Esophagus squamous epithelium (tissue), 4 donors: ENCODE results near the gene ZNF407.

Experiments used
- POLR2A ChIP-seq, 4 donors: fragments of 450-650 bp; IDR thresholded peaks; one replicate each; pipeline ENCODE4 v1.6.1; 2017; ENCODE audit warnings: antibody characterized with exemption in 4 of 4, mild to moderate bottlenecking in 4 of 4, moderate library complexity in 3 of 4
- TF ChIP-seq, protein P1 (sequence below), 6 experiments: fragments of 450-650 bp in 4 of 6; fragments of 200-600 bp in 2 of 6; sonication (generic) in 2 of 6; IDR thresholded peaks; one replicate each; pipeline ENCODE4 v1.5.1; 2016 to 2019; ENCODE audit warnings: antibody characterized with exemption in 6 of 6, mild to moderate bottlenecking in 4 of 6, moderate library complexity in 4 of 6

DNA sequence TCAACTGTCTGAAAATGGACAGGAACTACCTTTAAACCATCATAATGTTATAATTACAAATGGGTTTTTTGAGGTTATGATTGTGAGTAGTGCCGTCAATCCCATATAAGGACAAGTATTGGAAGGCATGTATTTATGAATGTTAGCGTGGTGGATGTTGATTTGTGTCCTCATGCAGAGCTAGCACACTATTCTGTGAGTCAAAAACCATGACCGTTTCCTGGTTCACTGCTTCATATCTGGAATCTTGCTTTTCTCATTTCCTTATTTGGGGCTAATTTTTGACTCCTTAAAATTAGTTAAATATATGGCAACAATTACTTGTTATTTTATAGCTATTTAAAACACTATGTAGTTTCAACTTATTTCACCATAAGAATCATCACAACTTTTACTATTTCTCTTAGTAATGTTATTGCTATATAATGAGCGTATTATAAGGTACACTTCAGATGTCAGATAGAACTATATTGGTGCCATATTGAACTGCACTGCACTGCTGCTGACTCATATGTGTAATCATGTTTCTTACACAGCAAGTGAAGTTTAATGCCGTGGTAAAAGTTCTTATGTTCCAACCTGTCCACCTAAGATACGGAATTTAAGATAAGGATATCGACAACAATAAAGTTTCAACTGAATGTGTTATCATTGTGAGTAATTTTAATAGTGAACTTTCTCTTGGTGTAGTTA lies 418.5 kb downstream of the ZNF407 start:
- TF ChIP-seq, protein P1, sequence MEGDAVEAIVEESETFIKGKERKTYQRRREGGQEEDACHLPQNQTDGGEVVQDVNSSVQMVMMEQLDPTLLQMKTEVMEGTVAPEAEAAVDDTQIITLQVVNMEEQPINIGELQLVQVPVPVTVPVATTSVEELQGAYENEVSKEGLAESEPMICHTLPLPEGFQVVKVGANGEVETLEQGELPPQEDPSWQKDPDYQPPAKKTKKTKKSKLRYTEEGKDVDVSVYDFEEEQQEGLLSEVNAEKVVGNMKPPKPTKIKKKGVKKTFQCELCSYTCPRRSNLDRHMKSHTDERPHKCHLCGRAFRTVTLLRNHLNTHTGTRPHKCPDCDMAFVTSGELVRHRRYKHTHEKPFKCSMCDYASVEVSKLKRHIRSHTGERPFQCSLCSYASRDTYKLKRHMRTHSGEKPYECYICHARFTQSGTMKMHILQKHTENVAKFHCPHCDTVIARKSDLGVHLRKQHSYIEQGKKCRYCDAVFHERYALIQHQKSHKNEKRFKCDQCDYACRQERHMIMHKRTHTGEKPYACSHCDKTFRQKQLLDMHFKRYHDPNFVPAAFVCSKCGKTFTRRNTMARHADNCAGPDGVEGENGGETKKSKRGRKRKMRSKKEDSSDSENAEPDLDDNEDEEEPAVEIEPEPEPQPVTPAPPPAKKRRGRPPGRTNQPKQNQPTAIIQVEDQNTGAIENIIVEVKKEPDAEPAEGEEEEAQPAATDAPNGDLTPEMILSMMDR (IDR thresholded peaks at IDR 0.05) = no peak
- no peak for TF ChIP-seq POLR2A (IDR thresholded peaks at IDR 0.05)
